NOMO-1 (cell line): Measurements from ENCODE around the gene MARVELD2.
A peak's percentile ranks its signal among the peaks of the same experiment; 100 is the strongest.

ENCODE experiments used
- DNase-seq, 2 experiments: peaks; one replicate each; lab custom pipeline; 2025; ENCODE audit not compliant: unreplicated experiment in 2 of 2; lab: John Stamatoyannopoulos, UW

The MARVELD2 gene

GRCh38 chr5:69492391-69492922 lies 77.5 kb downstream of the MARVELD2 start, which contains the start of gene OCLN:
TSS of gene OCLN (plus strand) at chr5:69492790. CDS start at chr5:69504245, 11,455 bp downstream.
- peak; percentile 29 to 44 for DNase-seq

GRCh38 chr5:69492923-69493395 lies 78.0 kb downstream of the MARVELD2 start:
- peak; percentile 12 to 34 for DNase-seq

- DNase-seq, result peak; percentile 53 to 66
Measured at GRCh38 chr5:69493396-69494133, 78.6 kb downstream of the MARVELD2 start.
